NCI-H1694 treated with DMSO at 0.1 percent for 48 hours (cell line): ENCODE data around the gene RHOBTB3.

Source experiments
- DNase-seq: peaks from one replicate; lab custom pipeline; 2025; lab: John Stamatoyannopoulos, UW

Gene RHOBTB3

GRCh38 chr5:95841914-95842812, 111.0 kb downstream of the RHOBTB3 start:
- DNase-seq, result no peak

DNA sequence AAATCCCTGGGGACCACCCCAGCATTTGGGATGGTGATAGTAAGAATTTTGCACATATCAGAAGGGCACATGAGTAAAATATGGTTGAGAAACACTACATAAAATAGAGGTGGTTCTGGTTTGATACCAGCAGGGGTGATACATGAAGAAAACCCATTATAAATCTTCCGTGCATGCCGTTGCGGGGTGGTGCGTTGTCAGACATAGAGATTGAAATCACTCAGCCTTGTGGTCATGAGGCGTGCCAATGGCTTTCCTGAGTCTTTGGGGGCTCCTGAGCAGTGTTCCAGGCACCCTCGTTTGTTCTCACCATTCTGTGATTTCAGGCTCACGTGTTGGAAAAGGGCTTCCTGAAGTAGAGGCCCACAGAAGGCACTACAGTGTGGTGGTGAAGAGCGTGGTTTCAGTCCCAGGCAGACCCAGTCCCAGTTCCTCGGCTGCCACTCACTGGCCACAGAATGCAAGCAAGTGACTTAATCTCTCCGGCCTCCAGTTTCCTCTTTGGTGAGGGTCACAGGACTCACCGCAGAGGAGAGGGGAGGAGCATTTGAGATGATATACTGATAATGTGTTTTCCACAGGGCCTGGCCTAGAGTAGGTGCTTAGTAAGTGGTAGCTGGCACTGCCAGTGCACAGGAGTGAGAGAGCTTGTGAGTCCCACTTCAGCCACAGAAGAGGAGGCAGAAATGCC, 111.9 kb downstream of the RHOBTB3 start:
- peak; percentile 1 for DNase-seq

DNA sequence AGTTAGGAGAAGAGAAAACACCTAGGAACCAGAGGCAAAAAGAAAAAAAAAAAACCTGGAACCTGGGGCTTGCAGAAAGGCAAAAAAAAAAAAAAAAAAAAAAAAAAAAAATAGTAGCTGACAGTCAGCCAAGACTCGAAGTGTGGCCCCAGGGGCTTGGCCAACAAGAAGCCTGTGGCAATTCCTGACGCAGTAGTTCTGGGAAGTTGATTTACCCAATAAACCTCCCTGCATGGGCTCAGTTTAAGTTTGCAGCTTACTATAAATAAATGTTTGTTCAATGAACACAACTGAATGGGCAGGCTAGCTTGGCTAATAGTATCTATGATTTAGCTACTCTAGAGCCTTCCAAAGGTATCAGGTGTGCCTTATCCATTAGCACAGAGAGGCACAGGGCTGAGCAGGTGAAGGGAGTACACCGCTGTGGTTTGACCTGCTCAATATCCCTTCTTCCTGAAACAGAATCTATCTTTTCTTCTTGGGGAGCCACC, 112.6 kb downstream of the RHOBTB3 start:
- DNase-seq, result no peak

DNA sequence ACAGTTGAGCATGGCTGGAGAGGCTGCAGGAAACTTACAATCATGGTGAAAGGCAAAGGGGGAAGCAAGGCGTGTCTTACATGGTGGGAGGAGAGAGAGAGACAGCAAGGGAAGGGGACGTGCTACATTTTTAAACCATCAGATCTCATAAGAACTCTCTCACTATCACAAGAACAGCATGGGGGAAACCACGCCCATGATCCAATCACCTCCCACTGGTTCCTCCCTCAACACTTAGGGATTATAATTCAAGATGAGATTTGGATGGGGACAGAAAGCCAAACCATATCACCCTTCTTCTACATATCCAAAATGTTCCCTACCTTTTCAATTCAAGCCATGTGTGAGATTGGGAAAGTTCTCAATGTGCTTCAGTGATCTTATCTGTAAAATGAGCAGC, 114.3 kb downstream of the RHOBTB3 start:
- DNase-seq, result no peak
